ENCODE measurements around the gene SRC.

Gene SRC

DNA sequence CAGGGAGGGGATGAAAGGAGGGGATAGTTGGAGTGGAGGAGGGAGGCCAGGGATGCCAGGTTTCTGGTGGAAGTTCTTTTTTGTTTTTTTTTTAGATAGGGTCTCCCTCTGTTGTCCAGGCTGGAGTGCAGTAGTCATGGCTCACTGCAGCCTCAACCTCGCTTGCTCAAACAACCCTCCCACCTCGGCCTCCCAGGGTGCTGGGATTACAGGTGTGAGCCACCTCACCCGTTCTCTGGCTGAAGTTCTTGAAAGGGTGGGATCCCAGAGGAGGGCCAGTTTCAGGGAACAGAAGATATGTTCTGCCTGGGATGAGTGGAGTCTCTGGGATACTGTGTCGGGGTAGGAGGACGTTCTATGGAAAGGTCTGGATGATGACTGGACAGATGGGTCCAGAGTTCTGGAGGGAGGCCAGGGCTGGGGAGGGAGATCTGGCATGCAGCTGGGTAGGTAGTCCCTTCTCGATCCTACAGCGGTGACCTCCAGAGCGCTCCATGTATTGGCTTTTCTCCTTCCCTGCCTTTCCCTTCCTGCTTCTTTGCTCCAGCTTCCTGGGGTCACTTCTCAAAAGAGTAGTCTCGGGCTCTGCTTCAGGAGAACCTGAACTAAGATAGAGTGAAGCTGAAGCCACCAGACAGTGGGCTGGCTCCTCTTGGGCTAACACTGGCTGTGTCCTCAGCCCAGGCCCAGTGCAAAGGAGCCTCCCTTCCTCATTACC, 12.7 kb upstream of the SRC start:
- peak overlapping the region; percentile 96 for H3K27ac ChIP-seq
- CTCF ChIA-PET: interaction anchor here (0.6 to 1.0 kb wide), 3 partner anchors 12 to 1136 kb away, joined by 3 to 5 read pairs (median 3); no protein-coding TSS in a partner anchor
- POLR2A ChIA-PET (ENCODE audit: low non-redundant PET): interaction anchor here (1.7 kb wide), 1 partner anchor 43 kb away, joined by 10 read pairs; the partner anchor contains the start of gene MANBAL
- no peak for DNase-seq (ENCODE audit: low spot score)
- TF ChIP-seq, protein P1, sequence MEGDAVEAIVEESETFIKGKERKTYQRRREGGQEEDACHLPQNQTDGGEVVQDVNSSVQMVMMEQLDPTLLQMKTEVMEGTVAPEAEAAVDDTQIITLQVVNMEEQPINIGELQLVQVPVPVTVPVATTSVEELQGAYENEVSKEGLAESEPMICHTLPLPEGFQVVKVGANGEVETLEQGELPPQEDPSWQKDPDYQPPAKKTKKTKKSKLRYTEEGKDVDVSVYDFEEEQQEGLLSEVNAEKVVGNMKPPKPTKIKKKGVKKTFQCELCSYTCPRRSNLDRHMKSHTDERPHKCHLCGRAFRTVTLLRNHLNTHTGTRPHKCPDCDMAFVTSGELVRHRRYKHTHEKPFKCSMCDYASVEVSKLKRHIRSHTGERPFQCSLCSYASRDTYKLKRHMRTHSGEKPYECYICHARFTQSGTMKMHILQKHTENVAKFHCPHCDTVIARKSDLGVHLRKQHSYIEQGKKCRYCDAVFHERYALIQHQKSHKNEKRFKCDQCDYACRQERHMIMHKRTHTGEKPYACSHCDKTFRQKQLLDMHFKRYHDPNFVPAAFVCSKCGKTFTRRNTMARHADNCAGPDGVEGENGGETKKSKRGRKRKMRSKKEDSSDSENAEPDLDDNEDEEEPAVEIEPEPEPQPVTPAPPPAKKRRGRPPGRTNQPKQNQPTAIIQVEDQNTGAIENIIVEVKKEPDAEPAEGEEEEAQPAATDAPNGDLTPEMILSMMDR (conservative IDR thresholded peaks at IDR 0.05; ENCODE audit: low read depth): no peak

GRCh38 chr20:37333848-37334318, 12.1 kb upstream of the SRC start:
- TF ChIP-seq, protein P1 (conservative IDR thresholded peaks at IDR 0.05; ENCODE audit: low read depth): no peak
- peak overlapping the region; percentile 96 for H3K27ac ChIP-seq
- POLR2A ChIA-PET (ENCODE audit: low non-redundant PET): no interaction called here
- DNase-seq (ENCODE audit: low spot score): no peak
- CTCF ChIA-PET: no interaction called here

DNA sequence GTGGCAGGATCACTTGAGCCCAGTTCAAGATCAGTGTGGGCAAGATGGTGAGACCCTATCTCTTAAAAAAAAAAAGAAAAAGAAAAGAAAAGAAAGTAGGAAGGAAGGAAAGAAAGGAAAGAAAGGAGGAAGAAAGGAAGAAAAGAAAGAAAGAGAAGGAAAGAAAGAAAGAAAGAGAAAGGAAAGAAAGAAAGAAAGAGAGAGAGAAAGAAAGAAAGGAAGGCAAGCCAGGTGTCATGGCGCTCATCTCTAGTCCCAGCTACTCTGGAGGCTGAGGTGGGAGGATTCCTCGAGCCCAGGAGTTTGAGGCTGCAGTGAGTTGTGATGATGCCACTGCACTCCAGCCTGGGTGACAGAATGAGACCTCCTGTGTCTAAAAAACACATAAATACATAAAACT, 11.5 kb upstream of the SRC start:
- DNase-seq (ENCODE audit: low spot score): no peak
- ChIA-PET CTCF (interaction anchor here (0.6 kb wide), 1 partner anchor 151 kb away, joined by 3 read pairs; no protein-coding TSS in a partner anchor), POLR2A (ENCODE audit: low non-redundant PET) (no interaction called here)
- TF ChIP-seq, protein P1 (conservative IDR thresholded peaks at IDR 0.05; ENCODE audit: low read depth): no peak
- peak overlapping the region; percentile 72 for H3K27ac ChIP-seq

- CTCF ChIA-PET: interaction anchor here (0.6 to 1.6 kb wide), 6 partner anchors 10 to 69 kb away, joined by 3 to 5 read pairs (median 4); partner anchors contain the start of gene SRC
Measured at GRCh38 chr20:37335642-37336368, 10.1 kb upstream of the SRC start.

DNA sequence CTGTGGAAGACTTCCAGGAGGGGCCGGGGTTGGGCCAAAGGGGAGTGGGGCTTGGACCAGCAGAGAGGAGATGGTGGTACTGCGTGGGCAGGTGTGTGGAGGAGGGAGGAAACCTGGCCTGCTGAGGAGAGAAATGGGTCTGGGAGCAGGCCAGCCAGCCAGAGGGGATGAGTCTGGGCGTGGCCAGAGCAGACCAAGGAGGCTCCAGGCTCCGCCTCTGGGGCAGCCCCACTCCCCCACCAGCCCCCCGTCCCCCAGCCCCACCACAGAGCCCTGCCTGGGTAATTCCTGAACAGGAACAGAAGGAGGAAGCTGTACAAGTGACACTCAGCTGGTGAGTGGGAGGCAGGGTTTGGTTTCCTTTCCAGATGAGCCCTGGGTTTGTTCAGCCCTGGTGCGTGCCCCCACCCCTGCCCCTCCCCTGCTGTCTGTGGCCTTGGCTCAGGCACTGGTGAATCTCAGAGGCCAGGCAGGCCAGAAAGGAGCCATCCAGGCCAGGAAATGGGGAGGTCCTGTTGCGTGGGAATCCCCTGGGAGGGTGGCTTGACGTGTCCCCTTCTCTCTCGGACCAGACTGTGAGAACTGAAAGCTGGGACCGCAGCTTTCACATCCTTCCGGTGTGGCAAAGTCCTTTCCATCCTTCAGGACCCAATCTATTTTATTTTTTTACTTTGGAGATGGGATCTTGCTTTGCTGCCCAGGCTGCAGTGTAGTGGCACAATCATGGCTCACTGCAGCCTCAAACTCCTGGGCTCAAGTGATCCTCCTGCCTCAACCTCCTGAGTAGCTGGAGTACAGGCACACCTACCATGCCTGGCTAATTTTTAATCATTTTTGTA, 9.4 kb upstream of the SRC start:
- peak overlapping the region; percentile 72 for H3K27ac ChIP-seq
- ChIA-PET CTCF (interaction anchor here (0.6 to 1.6 kb wide), 4 partner anchors 9 to 68 kb away, joined by 3 to 5 read pairs (median 4); partner anchors contain the start of gene SRC), POLR2A (ENCODE audit: low non-redundant PET) (no interaction called here)
- TF ChIP-seq, protein P1 (conservative IDR thresholded peaks at IDR 0.05; ENCODE audit: low read depth): no peak
- no peak for DNase-seq (ENCODE audit: low spot score)

More at GRCh38 chr20:37335642-37336368, 10.1 kb upstream of the SRC start:
- peak overlapping the region; percentile 72 for H3K27ac ChIP-seq
- no peak for DNase-seq (ENCODE audit: low spot score)
- TF ChIP-seq, protein P1 (conservative IDR thresholded peaks at IDR 0.05; ENCODE audit: low read depth): no peak
- POLR2A ChIA-PET (ENCODE audit: low non-redundant PET): interaction anchor here (0.6 to 0.7 kb wide), 3 partner anchors 9 to 473 kb away, joined by 3 to 5 read pairs (median 3); no protein-coding TSS in a partner anchor

Data from RWPE1 (cell line).